HG03159 (cell line): ENCODE results near the gene TRIM67.
"Not testable (repeated sequence)": the region's sequence is repeated elsewhere in the genome, so short reads cannot be mapped to it uniquely, and the experiment has no call there.

ENCODE experiments used
- ATAC-seq: cut with Tn5 transposase; IDR thresholded peaks from one replicate; pipeline ENCODE4 v1.9.1; 2021; ENCODE audit warnings: mild to moderate bottlenecking, moderate library complexity; ENCODE audit not compliant: unreplicated experiment

The TRIM67 gene

DNA sequence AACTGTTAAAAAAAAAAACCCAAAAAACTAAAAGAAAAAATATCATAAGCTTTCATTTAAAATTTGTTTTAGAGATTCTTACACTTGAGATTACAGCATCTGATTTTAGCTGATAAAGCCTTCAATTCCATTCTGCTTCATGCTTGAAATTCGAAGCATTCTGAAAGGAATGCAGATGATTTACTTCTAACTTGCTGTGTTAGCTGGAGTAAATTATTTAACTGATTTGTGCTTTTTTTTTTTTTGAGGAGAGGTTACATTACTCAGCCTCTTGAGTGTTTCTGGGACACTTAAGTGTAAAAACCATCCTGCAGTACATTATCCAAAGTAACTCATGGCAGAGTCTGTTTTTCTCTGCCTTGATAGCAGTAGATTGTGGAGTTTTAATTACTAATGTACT is 4.5 kb upstream of the TRIM67 start:
- ATAC-seq: no peak

DNA sequence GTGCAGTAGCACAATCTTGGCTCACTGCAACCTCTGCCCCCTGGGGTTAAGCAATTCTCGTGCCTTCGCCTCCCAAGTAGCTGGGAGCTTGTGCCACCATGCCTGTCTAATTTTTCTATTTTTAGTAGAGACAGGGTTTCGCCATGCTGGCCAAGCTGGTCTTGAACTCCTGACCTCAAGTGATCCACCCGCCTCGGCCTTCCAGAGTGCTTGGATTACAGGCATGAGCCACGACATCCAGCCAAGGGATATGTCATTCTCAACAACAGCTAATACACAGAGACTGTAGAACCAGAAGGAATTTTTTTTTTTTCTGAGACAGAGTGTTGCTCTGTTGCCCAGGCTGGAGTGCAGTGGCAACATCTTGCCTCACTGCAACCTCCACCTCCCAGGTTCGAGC is 3.7 kb upstream of the TRIM67 start:
- not testable (repeated sequence) for ATAC-seq

DNA sequence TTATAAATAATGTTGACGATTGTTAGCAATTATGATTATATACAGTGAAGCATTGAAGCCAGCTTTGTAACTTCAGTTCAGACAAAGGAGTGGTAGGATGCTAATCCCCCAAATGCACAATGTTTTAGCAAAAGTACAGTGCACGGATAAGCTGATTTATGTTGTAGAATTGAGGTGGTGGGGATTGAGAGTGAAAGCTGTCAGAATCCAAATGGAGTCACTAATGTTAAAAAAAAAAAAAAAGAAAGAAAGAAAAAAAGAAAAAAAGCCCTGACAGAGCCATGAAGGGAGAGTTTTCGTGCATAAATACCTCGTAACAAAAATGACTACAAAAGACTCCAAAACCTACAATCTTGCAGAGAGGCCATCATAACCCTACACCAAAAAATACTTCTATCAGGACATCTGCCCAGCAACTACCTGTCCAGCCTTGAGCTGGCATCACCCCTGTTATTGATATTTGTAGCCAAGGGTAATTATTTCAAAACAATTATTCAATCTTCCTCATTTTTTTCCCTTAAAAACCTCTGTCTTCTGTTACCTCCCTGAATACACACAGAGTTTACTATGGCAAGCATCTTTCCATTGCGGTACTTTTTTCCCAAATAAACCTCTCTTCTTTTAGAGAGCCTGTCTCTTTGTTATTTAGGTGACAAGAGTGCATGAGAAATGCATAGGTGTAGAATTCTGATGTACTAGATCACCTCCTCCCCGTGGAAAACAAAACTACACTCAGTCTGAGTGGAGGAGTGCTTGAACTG is 2.5 kb upstream of the TRIM67 start:
- ATAC-seq: no peak

DNA sequence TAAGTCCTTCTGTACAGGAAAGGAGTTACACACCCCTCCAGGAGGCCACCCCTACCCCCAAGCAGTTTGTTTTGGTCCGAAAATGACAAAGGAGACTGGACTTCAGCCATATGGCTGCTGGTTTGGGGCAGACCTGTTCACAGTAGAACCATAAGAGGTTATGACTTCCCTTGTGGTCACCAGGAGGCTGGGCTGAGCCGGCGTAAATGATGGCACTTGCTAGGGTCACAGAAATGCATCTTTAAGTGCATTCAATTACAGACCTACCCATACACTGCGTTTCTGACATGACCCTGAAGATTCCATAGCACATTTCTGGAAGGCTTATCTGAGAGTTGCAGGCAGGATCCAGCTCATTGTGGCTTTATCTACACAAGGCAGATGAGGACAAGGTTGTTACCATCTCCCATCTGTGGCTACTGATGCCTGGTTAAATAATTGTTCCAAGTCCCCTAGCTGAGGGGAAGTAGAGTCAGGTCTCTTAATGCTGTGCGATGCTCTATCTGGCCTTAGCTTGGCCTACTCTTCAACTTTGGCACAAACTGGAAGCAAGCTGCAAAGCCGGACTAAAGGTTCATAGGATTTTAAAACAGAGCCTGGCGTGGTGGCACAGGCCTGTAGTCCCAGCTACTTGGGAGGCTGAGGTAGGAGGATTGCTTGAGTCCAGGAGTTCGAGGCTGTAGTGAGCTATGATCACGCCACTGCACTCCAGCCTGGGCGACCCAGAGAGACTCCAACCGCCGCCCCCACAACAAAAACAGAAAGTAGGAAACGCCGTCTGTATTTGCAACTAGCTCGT is 1.7 kb upstream of the TRIM67 start:
- no peak for ATAC-seq

DNA sequence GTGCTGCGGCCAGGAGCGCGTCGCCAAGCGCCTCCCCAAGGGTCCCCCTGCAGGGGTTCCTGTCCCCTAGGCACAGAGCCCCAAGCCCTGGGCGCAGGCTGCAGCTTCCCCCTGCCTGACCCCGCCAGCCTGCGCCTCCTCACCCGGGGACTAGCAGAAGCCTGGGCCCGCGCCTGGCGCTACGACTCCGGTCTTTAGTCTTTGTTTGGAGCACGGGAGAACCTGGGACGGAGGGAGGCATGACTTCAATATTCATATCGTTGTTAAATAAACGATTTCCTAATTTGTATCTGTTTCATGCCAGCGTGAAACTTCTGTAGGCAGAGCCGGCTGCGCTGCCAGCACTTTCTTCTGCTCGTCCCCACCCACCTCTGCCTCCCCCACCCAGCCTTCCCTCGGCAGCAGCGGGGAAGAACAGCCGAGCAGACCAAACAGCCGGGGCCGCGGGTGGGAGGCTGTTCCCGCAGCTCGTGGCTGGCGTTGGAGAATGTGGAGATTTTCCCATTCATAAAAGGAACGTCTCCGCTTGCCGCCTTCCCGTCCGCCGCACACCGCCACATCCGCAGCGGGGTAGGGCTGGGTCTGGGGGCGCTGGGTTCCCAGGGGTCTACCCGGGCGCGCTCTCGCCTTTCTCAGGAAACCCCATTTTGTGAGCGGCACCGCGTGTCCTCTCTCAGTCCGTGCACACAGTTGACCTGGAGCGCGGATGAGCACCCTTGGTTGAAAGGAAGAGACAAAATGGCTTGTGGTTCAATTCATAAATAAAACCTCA is 777 bp upstream of the TRIM67 start:
- no peak for ATAC-seq

- no peak for ATAC-seq
These were observed 575 bp downstream of the TRIM67 start for GRCh38 chr1:231162297-231162969.

DNA sequence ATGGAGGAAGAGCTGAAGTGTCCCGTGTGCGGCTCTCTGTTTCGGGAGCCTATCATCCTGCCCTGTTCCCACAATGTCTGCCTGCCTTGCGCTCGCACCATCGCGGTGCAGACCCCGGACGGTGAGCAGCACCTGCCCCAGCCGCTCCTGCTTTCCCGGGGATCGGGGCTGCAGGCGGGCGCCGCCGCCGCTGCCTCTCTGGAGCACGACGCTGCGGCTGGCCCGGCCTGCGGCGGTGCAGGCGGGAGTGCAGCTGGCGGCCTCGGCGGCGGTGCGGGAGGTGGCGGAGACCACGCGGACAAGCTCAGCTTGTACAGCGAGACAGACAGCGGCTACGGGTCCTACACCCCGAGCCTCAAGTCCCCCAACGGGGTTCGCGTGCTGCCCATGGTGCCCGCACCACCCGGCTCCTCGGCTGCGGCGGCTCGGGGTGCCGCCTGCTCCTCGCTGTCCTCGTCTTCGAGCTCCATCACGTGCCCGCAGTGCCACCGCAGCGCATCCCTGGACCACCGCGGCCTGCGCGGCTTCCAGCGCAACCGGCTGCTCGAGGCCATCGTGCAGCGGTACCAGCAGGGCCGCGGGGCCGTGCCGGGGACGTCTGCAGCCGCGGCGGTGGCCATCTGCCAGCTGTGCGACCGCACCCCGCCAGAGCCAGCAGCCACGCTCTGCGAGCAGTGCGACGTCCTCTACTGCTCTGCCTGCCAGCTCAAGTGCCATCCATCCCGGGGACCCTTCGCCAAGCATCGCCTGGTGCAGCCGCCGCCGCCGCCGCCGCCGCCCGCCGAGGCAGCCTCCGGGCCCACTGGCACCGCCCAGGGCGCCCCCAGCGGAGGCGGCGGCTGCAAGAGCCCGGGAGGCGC is 1.3 kb downstream of the TRIM67 start:
- ATAC-seq: no peak

GRCh38 chr1:231163830-231164427 is 2.1 kb downstream of the TRIM67 start:
- ATAC-seq: no peak

- no peak for ATAC-seq
These were observed 3.5 kb downstream of the TRIM67 start for GRCh38 chr1:231165371-231165770.

DNA sequence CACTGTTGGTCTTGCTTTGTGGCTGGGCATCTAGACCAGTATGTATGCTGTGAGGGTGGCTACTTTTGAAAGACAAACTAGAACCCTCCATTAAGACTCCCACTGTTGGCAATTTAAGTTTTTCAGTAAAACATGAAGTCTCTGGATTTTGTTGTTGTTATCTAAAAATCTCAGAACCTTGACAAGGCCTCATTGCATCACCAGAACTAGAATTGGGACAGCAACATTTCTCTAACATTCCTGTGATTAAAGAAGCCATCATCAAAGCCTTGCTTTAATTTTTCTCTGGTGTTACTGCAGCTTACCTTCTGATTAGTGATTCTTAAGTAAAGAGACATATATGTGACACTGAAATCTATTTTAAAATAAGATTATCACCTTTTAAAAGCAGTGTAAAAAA is 4.5 kb downstream of the TRIM67 start:
- no peak for ATAC-seq

DNA sequence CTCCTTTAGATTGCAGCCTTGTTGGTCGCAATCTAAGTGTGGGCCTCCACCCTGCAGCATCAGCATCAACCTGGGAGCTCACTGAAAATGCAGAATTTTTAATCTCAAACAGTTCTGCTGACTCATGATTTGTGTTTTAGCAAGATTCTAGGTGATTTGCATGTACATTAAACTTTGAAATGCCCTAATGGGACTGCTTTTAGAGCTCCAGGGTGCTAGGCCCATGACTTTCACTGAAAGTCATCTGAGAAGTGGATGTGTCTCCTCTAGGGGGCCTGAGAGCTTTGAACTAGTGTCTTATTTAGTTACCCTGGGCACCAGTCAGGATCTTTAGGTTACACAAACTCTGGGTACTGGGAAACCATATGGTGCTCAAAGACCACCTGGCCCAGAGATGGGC is 9.0 kb downstream of the TRIM67 start:
- no peak for ATAC-seq

- ATAC-seq: no peak
These were observed 9.9 kb downstream of the TRIM67 start for GRCh38 chr1:231171623-231172197.

DNA sequence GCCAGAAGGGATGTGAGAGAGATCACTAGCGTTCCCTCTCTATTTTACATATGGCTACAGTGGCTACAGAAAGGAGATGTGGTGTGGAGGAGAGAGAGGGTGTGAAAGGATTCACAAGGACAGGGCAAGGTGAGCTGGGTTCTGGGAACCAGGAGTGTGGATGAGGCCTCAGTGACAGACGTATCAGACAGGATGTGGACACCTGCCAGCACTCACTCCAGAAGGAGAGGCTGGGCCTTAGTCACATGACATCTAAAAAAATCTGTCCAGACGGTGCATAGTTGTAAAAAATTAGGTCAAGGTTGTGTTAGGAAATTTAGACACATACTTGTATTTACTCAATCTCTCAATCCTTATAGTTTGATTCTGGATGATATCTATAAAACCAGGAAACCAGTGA is 10.6 kb downstream of the TRIM67 start:
- ATAC-seq: no peak

DNA sequence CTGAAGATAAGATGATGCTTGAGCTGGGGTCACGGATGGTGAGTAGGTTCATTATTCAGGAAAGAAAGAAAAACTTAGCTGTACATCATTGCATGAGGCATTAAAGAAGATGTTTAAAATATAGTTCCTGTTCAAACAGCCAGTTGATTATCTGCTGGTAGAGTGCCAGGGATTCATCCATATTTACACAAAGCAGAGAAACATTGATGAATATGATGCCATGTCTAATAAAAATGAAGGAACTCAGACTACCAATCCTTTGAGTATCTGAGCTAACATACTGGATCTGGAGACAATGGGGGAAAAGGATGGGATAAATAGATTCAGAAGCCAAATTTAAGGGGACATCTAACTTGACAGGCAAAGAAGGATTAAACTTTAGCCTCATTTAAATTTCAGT is 14.6 kb downstream of the TRIM67 start:
- ATAC-seq: no peak

GRCh38 chr1:231177226-231177625 is 15.4 kb downstream of the TRIM67 start:
- ATAC-seq: no peak

DNA sequence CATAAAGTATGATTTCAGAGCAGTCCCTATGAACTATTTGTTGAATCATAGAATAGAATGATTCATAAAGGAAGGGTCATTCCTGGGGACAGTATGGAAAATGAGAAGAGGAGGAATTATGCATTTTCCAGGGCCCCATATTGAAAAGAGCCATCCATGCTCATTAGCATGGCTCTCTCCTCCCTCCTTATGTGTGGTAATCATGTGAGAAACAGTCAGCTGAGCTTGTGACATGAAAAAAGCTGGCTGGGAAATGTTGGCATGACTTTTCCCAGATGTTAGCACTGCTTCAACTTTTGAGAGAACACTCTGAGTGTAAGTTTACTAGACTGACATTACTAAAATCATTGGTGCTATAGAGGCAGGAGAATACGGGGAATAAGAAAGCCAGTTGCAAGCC is 16.1 kb downstream of the TRIM67 start:
- ATAC-seq: no peak

- no peak for ATAC-seq
These were observed 17.1 kb downstream of the TRIM67 start for GRCh38 chr1:231178970-231179369.

GRCh38 chr1:231180034-231180433 is 18.2 kb downstream of the TRIM67 start:
- no peak for ATAC-seq

- no peak for ATAC-seq
These were observed 19.4 kb downstream of the TRIM67 start for GRCh38 chr1:231181271-231181670.
